ENCODE results near the gene COP1.
"Not testable (repeated sequence)": the region's sequence is repeated elsewhere in the genome, so short reads cannot be mapped to it uniquely, and the experiment has no call there.

COP1 gene

DNA sequence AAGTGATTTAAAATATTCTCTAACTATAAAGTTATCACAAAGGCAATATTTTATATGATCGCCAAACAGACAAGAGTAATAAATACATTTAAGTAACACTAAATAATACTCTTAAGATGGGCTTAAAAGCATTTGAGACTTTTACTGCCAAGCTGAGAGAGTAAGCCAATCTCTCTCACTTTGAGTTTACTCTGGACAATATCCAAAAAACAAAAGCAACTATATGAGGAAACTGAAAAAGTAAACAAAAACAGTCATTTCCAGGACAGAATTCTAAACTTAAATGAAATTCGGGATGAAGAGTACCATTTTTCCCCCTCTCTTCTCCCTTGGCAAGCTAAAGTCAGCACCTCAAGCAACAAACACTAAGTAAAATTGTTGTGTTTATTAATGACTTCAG, 173.2 kb downstream of the COP1 start:
- H3K36me3 Mint-ChIP-seq (ENCODE audit: low read depth), result peaks cover 41% of the 10 kb centered on the region
- TF ChIP-seq, protein P1, sequence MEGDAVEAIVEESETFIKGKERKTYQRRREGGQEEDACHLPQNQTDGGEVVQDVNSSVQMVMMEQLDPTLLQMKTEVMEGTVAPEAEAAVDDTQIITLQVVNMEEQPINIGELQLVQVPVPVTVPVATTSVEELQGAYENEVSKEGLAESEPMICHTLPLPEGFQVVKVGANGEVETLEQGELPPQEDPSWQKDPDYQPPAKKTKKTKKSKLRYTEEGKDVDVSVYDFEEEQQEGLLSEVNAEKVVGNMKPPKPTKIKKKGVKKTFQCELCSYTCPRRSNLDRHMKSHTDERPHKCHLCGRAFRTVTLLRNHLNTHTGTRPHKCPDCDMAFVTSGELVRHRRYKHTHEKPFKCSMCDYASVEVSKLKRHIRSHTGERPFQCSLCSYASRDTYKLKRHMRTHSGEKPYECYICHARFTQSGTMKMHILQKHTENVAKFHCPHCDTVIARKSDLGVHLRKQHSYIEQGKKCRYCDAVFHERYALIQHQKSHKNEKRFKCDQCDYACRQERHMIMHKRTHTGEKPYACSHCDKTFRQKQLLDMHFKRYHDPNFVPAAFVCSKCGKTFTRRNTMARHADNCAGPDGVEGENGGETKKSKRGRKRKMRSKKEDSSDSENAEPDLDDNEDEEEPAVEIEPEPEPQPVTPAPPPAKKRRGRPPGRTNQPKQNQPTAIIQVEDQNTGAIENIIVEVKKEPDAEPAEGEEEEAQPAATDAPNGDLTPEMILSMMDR (IDR thresholded peaks at IDR 0.05; ENCODE audit: unreplicated experiment in 3 of 3), result no peak
- H3K9me3 Mint-ChIP-seq, result peaks cover 3% of the 10 kb centered on the region
- no peak overlapping the region for H3K4me3 Mint-ChIP-seq
- no peaks in the 10 kb centered on the region for H3K4me1 Mint-ChIP-seq
- H3K27ac Mint-ChIP-seq, result peak overlapping the region in 1 of 3 experiments; percentile 13
- peaks cover 3% of the 10 kb centered on the region for H3K27me3 Mint-ChIP-seq (ENCODE audit: low read depth)

DNA sequence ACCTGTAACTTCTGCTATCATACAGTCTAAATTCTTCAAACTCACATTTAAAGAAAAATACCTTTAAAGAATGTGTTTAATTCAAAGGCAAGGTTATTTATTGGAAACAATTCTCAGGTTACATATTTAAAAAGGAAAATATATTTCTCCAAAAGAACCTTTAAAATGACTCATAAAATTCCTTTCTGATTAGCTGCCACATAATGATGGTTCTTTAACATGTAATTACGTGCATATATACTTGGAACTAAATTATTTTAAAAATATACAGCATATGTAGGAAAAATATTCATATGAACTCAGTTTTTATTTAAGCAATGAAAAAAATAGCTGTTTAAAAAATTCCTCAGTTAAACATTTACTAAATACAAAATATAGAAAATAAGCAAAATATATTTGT, 173.6 kb downstream of the COP1 start:
- Mint-ChIP-seq H3K36me3 (ENCODE audit: low read depth) (peaks cover 37% of the 10 kb centered on the region), H3K4me3 (no peak overlapping the region), H3K27me3 (ENCODE audit: low read depth) (peaks cover 3% of the 10 kb centered on the region), H3K9me3 (peaks cover 3% of the 10 kb centered on the region), H3K27ac (no peak overlapping the region), H3K4me1 (no peaks in the 10 kb centered on the region)
- TF ChIP-seq, protein P1 (IDR thresholded peaks at IDR 0.05; ENCODE audit: unreplicated experiment in 3 of 3), result no peak

DNA sequence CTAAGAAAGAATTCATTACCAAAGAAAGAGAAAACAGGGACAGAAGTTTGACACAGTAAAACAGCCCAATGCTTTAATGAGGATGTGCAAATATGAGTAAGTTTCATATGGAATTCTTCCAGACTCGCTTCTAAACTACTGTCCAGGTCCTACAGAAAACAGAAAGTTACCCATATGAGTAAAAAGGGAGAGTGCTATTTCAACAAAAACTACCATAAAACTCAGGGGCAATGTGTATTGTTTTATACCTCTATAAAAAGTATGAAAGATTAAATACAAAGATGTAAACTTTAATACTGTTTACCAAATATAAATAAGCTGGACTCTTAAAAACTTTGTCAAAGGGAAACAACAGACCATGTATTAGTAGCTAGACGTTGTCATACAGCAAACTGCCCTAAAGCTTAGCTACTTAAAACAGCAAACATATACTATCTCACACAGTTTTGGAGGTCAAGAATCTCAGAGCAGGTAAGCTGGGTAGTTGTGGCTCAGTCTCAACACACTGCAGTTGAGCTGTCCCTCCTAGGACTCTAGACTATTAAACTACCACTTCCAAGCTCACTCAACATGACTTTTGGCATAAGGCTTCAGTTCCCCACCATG, 174.9 kb downstream of the COP1 start:
- no peak overlapping the region for H3K27ac Mint-ChIP-seq

DNA sequence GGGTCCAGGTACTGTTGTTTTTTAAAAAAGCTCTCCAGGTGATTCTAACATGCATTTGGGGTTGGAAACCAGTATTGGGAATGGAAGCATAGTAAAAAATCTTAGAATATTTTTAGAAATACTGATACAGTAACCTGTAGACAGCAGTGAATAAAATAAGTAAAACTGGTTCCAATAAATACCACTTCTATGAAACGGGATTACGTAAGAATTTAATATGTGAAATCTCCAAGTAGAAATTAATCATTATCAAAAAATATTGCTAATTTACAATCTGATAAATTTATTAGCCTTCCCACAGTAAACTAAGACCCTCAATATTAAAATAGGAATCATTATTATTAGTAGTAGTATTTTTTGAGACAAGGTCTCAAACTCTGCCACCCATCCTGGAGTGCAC, 177.5 kb downstream of the COP1 start:
- Mint-ChIP-seq H3K9me3 (no peaks in the 10 kb centered on the region), H3K36me3 (ENCODE audit: low read depth) (peaks cover 21% of the 10 kb centered on the region), H3K4me3 (no peak overlapping the region), H3K27ac (no peak overlapping the region), H3K27me3 (ENCODE audit: low read depth) (no peaks in the 10 kb centered on the region), H3K4me1 (no peaks in the 10 kb centered on the region)
- TF ChIP-seq, protein P1 (IDR thresholded peaks at IDR 0.05; ENCODE audit: unreplicated experiment in 3 of 3), result no peak

More for the DNA sequence above, 174.9 kb downstream of the COP1 start:
- Mint-ChIP-seq H3K36me3 (ENCODE audit: low read depth) (peaks cover 33% of the 10 kb centered on the region), H3K4me3 (no peak overlapping the region), H3K4me1 (no peaks in the 10 kb centered on the region), H3K27me3 (ENCODE audit: low read depth) (peaks cover 3% of the 10 kb centered on the region), H3K9me3 (no peaks in the 10 kb centered on the region)
- TF ChIP-seq, protein P1 (IDR thresholded peaks at IDR 0.05; ENCODE audit: unreplicated experiment in 3 of 3), result no peak

DNA sequence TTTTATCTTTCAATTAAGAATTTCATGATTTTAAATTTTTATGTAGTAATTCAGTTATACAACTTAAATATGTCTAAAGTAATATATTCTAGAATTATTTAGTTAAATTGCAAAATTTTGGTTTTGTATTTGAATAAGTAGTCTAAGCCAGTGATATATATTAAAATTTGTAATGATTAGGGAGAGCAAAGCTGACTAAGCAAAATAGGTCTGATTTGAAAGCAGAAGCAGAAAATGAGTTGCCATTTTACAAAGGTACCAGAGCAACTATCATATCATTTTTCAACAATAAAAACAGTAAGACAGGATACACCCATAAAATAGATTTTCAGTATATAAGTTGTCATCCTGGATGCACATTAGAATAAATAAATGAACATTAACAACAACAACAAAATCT, 177.9 kb downstream of the COP1 start:
- no peaks in the 10 kb centered on the region for H3K4me1 Mint-ChIP-seq
- no peak overlapping the region for H3K4me3 Mint-ChIP-seq
- peaks cover 24% of the 10 kb centered on the region for H3K36me3 Mint-ChIP-seq (ENCODE audit: low read depth)
- H3K27ac Mint-ChIP-seq, result no peak overlapping the region
- TF ChIP-seq, protein P1 (IDR thresholded peaks at IDR 0.05; ENCODE audit: unreplicated experiment in 3 of 3), result no peak
- H3K9me3 Mint-ChIP-seq, result no peaks in the 10 kb centered on the region
- H3K27me3 Mint-ChIP-seq (ENCODE audit: low read depth), result no peaks in the 10 kb centered on the region

DNA sequence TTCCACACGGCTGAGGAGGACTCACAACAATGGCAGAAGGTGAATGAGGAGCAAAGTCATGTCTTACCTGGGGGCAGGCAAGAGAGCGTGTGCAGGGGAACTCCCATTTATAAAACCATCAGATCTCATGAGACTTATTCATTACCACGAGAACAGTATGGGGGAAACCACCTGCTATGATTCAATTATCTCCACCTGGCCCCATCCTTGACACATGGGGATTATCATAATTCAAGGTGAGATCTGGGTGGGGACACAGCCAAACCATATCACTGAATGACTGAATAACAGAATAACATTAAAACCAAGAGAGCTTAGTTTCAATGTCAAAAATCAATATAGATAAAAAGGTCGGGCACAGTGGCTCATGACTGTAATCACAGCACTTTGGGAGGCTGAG, 179.2 kb downstream of the COP1 start:
- H3K36me3 Mint-ChIP-seq (ENCODE audit: low read depth), result peaks cover 26% of the 10 kb centered on the region
- H3K4me1 Mint-ChIP-seq; H3K9me3 Mint-ChIP-seq; H3K27ac Mint-ChIP-seq; H3K27me3 Mint-ChIP-seq (ENCODE audit: low read depth); H3K4me3 Mint-ChIP-seq: not testable (repeated sequence)

Measured in nephron (organoid).